Measurements from ENCODE around the gene LRRC4B.

The LRRC4B gene

DNA sequence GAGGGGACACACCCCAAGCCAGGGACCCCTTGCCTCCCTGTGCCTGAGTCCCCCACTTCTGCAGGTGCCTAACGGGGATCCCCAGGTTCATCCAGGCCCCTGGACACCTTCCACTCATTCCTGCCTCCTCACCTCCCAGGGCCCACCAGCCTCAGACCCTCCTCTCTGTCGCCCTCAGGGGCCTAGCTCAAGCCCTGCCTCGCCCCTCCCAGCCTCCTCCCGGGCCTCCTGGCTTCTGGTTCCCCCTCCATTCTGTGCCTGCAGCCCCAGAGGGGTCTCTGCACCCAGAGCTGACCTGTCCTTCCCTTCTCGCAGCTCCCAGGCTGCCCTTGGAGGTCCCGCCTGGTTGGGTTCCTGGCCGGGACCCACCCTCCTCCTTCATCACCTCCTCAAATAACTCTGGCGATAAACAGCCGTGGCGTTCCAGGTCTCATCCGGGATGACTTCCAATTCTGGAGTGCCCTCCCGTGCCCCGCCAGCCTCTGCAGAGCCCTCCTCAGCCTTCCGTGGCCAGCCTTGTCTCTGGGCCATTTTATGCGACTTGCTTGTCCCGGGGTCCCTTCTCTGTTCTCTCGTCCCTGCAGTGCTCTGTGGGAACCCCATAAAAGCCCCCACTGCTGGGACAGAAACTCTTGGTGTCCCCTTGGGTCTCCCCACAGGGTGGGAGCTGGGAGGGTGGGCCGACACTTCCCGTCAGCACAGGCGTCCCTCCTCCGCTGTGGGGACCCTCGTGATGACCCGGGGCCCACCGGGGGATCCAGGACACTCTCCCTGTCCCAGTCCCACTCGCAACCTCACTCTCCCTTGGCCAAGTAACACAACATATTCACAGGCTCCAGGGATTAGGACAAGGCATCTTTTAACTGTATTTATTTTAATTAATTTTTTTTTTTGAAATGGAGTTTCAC, 66.4 kb downstream of the LRRC4B start:
- DNase-seq: no peak

DNA sequence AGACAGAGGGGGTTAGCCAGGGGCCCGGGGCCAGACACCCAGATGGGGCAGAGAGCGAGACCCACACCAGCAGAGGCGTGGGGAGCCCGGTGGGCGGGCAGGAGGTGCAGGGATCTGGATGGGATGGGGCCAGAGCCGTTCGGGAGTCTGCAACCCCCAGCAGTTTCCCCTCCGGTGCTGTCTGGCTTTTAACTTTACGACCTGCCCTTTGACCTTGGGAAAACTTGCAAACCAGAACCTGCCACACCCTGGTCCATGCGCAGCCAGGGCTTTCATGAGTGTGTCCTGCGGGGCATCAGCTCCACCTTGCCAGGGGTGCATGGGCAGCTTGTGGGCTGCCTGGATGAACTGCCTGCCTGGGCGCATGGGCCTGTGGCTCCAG, 67.1 kb downstream of the LRRC4B start:
- no peak for DNase-seq

DNA sequence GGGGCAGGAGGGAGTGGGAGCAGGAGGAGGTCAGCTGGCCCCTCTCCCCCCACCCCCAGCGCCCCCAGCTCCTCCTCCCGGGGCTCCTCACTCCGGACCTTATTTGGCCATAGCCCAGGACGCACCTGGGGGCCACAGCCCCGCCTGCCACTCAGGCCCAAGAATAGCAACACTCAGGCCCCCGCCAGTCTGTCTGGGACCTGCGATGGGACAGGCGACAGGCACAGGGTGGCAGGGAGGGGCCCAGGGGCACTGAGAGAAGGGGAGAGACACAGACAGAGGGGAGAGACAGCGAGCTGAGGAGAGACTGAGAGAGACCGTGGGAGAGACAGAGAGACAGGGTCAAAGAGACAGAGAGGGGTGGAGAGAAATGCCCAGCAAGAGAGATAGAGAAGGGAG, 67.5 kb downstream of the LRRC4B start:
- no peak for DNase-seq

DNA sequence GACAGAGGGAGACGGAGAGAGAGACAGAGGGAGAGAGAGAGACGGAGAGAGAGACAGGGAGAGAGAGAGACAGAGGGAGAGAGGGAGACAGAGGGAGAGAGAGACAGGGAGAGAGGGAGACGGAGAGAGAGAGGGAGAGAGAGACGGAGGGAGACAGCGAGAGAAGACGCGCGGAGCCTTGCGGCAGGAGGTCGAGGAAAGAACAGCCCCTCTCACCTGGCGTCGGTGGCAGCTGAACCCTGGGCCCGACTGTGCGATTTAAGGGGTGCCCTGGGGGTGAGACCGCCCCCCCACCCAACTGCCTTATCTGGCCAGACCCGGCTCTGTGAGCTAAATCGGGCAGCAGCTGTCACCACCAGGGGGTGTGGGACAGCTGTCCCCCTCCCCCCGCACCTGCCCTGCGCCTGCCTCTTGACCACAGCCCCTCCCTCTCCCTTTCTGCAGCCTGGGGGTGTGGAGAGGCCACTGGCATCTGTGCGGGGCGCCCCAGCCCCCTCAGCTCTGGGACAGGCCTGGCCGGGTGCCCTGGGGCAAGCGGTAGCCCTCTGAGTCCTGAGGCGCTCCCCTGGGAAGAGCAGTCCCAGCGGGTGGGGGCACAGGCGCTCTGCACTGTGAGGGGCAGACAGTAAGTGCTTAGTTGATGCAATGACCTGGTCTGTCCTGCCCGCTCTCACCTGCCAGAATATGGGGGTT, 68.0 kb downstream of the LRRC4B start:
- no peak for DNase-seq

DNA sequence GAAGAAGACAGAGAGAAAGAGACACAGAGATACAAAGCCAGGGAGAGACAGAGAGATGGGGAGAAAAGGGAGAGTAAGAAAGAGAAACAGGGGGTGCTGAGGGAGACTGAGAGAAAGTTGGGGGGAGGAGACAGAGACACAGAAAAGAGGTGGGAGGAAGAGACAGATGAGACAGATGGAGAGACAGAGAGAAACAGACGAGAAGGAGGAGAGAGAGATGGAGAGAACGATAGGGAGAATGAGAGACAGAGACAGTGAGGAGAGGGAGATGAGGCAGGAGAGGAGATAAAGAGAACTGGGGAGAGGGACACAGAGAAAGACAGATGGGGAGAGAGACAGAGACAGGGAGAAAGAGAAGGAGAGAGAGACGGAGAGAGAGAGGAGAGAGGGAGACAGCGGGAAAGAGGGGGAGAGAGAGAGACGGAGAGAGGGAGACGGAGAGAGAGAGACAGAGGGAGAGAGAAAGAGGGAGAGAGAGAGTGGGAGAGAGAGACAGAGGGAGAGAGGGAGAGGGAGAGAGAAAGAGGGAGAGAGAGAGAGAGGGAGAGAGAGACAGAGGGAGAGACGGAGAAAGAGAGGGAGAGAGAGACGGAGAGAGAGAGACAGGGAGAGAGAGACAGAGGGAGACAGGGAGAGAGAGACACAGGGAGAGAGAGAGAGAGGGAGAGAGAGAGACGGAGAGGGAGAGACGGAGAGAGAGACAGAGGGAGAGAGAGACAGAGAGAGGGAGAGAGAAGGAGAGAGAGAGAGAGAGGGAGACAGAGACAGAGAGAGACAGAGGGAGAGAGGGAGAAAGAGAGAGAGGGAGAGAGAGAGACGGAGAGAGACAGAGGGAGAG, 69.8 kb downstream of the LRRC4B start:
- no peak for DNase-seq

DNA sequence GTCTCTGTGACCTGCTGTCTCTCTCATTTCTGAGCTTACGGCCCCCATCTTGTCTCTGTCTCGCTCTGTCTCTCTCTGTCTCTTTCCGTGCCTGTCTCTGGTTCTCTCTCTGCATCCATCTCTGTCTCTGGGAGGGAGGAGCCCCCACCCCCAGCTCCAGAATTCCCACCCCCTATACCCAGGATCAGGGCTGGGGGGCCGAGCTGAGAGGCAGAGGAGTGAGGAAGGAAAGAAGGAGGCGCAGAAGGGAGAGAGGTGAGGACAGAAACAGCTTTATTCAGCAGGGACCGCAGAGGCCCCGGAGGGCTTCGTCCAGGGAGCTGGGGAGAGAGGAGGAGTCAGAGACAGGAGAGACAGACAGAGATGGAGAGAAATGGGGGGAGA, 71.2 kb downstream of the LRRC4B start:
- no peak for DNase-seq

DNA sequence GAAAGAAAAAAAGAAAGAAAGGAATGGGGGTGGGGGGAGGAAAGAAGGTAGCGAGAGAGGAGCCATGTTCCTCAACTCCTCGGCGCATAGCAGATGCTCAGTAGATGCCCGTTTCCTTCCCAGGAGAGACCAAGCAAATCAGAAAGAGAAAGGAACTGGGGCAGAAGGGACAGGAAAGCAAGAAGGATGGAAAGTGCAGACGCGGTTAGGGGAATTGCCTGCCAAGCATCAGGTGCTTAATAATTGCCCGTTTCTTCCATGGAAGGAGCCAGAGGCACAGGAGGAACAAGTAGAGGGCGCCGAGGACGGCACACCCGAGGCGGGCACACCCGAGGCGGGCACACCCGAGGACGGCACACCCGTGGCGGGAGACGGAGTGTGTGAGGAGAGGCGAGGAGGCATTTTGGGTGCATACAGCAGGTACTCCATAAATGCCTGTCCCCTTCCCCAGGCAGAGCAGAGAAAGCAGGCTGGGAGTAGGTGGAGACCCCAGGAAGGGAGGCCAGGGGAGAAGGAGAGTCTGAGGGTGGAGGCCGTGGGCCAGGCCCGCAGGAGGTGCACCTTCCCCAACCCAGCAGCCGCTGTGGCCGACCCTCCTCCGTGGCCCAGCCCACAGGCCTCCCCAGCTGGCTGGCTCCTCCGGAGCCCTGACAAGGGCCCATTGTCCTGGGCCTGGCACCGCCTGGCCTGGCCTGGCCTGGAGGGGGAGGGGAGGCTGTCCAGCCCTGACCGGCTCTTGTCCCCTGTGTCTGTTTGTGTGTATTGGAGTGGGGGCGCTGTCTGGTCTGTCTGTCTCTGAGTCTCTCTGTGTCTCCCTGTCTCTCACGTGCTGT, 71.8 kb downstream of the LRRC4B start:
- no peak for DNase-seq

DNA sequence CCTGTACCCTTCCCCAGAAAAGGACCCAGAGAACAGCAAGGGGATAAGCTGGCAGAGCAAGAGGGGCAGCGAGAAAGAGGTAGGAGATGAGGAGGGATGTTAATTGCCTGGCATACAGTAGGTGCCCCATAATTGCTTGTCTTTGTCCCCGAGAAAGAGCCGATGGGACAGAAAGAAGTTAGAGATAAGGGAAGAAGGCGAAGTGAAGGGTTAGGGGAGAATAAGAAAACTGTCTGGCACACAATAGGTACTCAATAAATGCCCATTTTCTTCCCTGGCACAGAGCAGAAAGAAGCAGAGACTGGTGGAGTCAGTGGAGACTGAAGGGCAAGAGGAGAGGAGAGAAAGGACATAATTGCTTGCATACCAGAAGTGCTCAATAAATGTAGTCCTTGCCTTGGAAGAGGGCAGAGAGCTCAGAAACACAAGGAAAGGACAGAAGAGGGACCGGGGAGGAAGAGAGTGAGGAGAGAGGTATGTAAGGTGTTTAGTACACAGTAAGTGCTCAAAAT, 73.2 kb downstream of the LRRC4B start:
- no peak for DNase-seq

DNA sequence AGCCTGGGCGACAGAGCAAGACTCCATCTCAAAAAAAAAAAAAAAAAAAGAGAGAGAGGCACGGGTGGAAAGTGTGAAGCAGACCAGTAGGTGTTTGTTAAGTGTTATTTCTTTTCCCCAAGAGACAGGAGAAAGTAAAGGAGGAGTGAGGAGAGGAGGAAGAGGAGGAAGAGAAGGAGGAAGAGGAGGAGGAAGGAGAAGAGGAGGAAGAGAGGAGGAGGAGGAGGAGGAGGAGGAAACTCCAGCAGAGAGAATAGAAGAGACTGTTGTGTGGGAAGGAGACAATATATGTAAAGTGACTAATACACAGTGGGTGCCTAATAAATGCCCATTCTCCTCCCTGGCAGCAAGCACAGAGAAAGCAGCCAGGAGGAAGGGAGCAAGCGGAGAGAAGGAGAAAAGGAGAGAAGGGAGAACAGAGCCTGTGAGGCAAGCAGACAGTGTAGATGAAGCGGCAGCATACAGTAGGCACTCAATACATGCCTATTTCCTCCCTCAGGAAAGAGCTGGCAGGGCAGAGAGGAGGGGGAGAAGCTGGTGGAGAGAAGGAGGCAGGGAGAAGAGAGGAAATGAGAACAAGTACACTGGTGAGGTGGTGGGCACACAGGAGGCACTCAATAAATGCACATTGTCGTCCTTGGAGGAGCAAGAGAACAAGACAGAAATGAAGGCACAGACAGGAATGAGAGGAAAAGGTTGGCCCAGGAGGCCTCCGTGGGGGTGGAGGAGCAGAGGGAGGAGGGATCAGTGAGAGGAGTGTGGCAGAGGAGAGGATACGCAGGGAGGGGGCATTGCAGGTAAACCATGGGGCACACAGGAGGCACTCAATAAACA, 73.8 kb downstream of the LRRC4B start:
- no peak for DNase-seq

DNA sequence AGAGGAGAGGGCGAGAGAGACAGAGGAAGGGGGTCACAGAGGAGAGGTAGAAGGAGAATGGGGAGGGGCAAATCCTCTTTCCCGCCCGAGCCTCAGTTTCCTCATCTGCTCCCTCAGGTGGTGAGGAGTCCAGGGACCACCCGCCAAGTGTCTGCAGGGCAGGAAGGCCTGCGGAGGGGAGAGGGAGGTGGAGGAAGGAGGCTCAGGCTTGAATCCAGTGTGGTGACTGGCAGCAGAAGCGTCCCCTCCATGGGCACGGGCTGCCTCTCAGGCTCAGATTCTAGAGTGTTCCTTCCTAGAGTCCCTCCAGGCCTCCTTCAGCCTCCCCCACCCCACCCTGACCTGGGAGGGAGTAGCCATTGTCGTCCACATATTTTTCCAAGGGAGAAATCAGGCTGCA, 75.1 kb downstream of the LRRC4B start:
- no peak for DNase-seq

DNA sequence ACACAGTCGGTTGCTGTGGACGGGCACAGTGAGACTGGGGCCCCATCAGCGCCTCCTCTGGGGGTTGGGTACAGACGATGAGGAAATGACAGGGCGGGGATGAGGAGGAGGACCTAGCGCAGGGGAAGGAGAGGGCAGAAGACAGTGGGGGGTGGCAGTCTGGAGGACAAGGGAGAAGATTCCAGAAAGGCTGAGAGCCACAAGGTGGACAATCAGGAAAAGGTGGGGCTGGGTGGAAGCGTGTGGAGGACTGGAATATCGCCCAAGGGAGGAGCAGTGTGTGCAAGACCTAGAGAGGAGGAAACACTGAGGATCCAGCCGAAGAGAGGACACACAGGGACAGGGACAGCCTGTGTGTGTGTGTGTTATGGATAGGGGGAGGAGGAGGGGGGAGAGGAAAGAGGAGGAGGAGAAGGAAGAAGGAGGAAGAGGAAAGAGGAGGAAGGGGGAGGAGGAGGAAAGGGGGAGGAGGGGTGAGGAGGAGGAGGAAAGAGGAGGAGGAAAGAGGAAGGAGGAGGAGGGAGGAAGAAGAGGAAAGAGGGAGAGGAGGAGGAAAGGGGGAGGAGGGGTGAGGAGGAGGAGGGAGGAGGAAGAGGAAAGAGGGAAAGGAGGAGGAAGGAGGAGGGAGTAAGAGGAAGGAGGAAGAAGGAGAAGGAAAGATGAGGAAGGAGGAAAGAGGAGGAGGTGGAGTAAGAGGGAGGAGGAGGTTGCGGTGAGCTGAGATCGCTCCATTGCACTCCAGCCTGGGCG, 75.8 kb downstream of the LRRC4B start:
- no peak for DNase-seq

DNA sequence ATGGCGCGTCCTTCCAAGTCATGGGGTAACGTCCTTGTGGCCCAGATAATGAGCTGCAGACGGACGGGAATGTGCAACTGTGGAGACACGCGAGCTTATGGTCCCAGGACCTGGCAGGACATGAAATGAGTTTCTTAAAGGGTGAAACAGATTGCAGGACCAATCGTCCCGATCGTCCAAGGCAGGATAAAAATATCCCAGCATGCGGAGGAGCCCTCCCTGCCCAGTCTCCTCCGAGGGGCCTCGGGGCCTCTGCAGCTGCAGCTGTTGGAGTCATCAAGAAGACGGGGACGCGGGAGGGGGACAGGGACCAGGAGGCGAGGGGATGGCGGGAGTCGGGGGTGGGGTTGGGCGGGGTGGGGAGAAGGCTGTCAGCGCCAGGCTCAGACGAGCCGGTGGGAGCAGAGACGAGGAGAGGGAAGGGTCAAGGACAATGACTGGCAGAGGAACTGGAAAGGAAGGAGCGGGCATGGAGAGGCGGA, 77.2 kb downstream of the LRRC4B start:
- DNase-seq: no peak

DNA sequence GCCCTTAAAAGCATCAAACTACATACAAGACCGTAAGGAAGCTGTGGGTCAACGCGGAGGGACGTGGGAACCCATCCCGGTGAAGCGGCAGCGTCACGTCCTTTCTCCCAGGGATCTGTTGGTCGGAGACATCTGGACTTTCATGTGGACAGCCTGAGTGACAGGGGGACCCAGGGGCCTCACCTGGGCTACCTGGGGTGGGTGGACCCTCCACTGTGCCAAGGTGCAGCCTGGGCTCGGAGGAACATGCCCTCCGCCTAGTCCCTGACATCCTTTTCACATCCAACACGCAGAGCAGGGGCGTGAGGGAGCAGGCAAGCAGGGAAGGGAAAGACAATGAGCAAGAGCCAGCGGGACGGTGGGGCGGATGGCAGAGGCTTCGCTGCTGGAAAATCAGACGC, 77.8 kb downstream of the LRRC4B start:
- no peak for DNase-seq

DNA sequence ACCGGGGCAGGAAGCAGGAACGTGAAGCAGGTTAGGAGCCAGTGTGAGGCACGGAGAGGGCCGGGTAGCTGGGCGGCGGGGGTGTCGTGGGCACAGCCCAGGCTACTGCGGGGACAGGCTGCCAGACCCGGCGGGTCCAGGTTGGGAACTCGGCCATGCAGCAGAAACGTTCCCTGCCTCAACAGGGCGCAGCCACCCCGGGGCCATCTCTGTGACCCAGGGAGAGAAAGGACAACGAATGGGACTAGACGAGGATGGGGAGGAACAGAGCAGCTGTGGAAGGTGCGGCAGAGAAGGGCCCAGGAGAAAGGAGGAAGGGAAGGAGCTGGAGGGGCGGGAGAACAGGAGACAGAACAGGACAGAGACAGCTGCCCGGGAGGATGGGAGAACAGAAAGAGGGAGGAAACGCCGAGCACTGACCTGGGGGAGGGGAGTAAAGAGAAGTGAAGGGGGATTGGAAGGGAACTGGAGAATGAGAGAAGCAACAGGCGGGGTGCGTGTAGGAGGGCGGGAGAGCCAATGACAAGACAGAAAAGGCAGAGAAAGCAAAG, 78.7 kb downstream of the LRRC4B start:
- no peak for DNase-seq

DNA sequence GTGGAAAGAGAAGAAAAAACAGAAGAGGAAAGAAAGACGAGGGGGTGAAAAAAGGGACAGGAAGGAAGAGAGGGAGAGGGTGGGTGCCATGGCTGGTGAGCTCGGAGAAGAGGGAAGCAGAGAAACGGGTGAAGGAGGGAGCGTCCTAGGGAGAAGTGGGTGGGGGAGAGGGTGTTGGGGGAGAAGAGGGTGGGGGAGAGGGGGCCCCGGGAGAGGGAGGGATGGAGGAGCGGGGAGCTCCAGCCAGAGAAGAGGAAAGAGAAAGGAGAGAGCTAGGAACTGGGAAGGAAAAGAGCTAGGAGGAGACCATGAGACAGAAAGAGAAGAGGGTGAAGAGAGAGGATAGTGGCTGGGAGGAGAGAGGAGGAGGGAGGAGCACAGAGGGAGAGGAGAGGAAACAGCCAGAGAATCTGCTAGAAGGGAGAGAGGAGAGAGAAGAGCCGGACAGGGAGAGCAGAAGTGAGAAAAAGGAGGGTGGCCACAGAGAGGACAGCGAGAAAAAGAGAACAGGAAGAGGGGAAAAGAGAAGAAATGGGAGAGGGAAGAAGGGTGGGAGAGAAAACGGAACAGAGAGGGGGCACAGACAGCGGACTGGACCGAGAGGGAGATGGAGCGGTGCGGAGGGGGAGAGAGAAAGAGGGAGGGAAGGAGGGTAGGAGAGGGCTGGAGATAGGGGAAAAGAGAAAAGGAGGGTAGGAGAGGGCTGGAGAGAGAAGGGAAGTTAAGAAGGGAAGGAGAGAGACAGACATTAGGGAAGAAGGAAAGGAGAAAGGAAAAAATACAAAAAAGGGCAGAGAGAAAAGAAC, 79.6 kb downstream of the LRRC4B start:
- DNase-seq: no peak

DNA sequence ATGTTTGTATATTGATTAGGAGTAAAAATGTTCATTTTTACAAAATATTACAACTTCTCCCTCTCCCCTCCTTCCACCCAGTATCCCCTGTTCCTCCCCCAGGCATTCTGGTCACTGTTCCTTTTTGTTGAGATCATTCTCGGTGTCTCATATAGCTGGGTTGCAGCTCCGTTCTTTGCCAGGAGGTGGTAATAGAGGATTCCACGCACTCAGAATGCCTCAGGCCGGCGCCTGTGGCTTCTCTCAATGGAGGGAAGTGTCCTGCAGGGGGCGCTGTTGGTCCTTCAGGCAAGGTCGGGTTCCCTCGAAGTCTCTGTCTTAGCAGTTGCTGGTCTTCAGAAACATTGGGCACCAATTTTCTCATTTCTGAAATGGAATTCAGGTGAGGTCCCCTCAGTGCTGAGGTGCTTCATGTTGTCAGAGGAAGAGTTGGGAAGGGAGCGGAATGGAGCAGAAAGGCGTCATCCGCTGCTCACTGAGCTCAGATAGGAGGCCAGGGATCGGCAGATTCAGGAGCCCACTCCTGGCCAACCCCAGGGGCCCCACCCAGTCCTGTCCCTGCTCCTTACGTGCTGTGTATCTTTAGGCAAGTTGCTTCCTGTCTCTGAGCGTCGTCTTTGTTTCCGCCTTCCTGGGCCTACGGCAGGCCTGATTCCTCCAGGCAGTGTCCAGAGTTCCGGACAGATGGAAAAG, 81.3 kb downstream of the LRRC4B start:
- DNase-seq: peak; percentile 29

DNA sequence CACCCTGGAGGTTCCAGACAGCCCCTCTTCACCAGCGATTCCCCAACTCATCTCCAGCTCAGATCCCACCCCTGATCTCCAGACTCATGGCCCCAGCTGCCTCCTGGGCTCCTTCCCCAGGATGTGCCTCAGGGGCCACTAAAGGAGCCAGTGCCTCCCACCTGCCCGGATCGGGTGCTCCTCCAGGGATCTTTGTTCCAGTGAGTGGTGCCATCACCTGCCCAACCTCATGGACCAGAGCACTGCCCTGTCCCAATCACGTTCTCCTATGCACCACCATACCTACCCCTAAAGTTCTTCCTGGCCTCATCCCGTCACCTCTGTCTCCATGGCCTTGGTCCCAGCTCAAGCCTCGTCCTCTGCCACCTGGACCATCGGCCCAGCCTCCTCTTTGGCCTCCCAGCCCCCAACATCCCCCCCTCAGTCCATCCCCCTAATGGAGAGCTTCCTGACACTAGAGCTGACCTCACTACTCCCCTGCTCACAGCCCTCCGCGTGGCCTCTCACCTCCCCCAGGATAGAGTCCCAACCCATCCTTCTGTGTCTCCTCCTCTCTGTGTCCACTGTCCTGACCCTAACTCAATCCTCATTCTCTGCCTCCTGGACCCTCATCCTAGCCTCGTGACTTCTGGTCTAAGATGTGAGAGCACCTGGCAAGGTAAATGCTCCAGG, 82.8 kb downstream of the LRRC4B start:
- DNase-seq: no peak

DNA sequence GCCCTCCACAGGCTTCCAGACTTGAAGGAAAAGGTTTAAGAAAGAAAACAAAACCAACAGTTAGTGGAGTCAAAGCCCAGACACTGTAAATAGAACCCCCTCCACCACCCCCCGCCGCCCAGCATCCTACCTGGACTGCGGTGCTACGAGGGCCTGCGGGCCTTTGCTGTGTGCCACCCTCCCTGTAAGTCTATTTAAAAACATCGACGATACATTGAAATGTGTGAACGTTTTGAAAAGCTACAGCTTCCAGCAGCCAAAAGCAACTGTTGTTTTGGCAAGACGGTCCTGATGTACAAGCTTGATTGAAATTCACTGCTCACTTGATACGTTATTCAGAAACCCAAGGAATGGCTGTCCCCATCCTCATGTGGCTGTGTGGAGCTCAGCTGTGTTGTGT, 85.3 kb downstream of the LRRC4B start:
- no peak for DNase-seq
